IMR-90 (cell line): ENCODE data around the gene MTUS2. TPM values are rescaled to one million over a fixed set of nuclear protein-coding genes. Genes with fewer than 3 reads are reported as not detected.

Experiments
- ATAC-seq: fragments of 200-7000 bp; cut with Tn5 transposase; 2 replicates; pipeline ENCODE4 v1.9.1; 2020; ENCODE audit warnings: low read depth, mild to moderate bottlenecking, moderate library complexity
- BruUV-seq: library from RNA; stranded (reverse); fragments of 400-500 nt; replicated peaks from 2 replicates; lab custom pipeline; 2021; lab: Mats Ljungman, UMichigan
- CTCF ChIA-PET: fragments of 300-600 bp; formaldehyde crosslinking; extraction: SDS; loops from one replicate; lab custom pipeline; 2021; ENCODE audit warnings: antibody characterized with exemption; lab: Yijun Ruan, JAX
- POLR2A ChIA-PET: fragments of 300-600 bp; sonication (Branson Sonifier 250); formaldehyde crosslinking; loops from one replicate; lab custom pipeline; 2022; ENCODE audit warnings: antibody characterized with exemption; ENCODE audit not compliant: unreplicated experiment; lab: Charles Lee
- DNase-seq: peaks from one replicate; pipeline ENCODE4 v3.0.0; 2013
- H2AFZ ChIP-seq: replicated peaks from 2 replicates; pipeline ENCODE3; 2013; ENCODE audit warnings: low read length, mild to moderate bottlenecking; ENCODE audit not compliant: poor library complexity
- H2AK5ac ChIP-seq: 2 replicates; pipeline ENCODE4 v1.6.1; 2013; ENCODE audit warnings: low read depth, low read length, inconsistent platforms
- H2AK9ac ChIP-seq: replicated peaks from 2 replicates; pipeline ENCODE3; 2013; ENCODE audit warnings: mild to moderate bottlenecking, low read depth, low read length, moderate library complexity; ENCODE audit not compliant: poor library complexity
- H2BK120ac ChIP-seq: 2 replicates; pipeline ENCODE4 v1.6.1; 2013; ENCODE audit warnings: low read depth, low read length, inconsistent platforms
- H2BK15ac ChIP-seq: 3 replicates; pipeline ENCODE4 v1.6.1; 2013; ENCODE audit warnings: low read depth, low read length, inconsistent platforms
- H2BK20ac ChIP-seq: 2 replicates; pipeline ENCODE4 v1.6.1; 2013; ENCODE audit warnings: low read depth, mild to moderate bottlenecking, inconsistent platforms, low read length, moderate library complexity
- H2BK5ac ChIP-seq: 2 replicates; pipeline ENCODE4 v1.6.1; 2013; ENCODE audit warnings: mild to moderate bottlenecking, low read depth, low read length, inconsistent platforms; ENCODE audit not compliant: poor library complexity, severe bottlenecking
- H3K14ac ChIP-seq: replicated peaks from 2 replicates; pipeline ENCODE4 v1.6.1; 2013; ENCODE audit warnings: low read depth, low read length, inconsistent platforms
- H3K18ac ChIP-seq: 2 replicates; pipeline ENCODE4 v1.6.1; 2013; ENCODE audit warnings: low read depth, low read length, control low read depth
- H3K23ac ChIP-seq: 2 replicates; pipeline ENCODE4 v1.6.1; 2013; ENCODE audit warnings: low read depth, low read length, inconsistent platforms
- H3K27ac ChIP-seq: 2 replicates; pipeline ENCODE4 v1.5.1; 2013; ENCODE audit warnings: mild to moderate bottlenecking, control low read depth, low read length; ENCODE audit not compliant: insufficient read depth
- H3K27me3 ChIP-seq: 2 replicates; pipeline ENCODE4 v1.6.1; 2013; ENCODE audit warnings: low read length; ENCODE audit not compliant: control insufficient read depth, insufficient read depth
- H3K36me3 ChIP-seq: 2 replicates; pipeline ENCODE4 v1.6.1; 2013; ENCODE audit warnings: low read length, mixed read lengths; ENCODE audit not compliant: control insufficient read depth, insufficient read depth
- H3K4ac ChIP-seq: 2 replicates; pipeline ENCODE4 v1.6.1; 2013; ENCODE audit warnings: low read depth, low read length, inconsistent platforms
- H3K4me1 ChIP-seq: 2 replicates; pipeline ENCODE4 v1.6.1; 2013; ENCODE audit warnings: low read length, mixed read lengths; ENCODE audit not compliant: control insufficient read depth, insufficient read depth
- H3K4me2 ChIP-seq: 2 replicates; pipeline ENCODE4 v1.6.1; 2013; ENCODE audit warnings: low read depth, mild to moderate bottlenecking, control low read depth, low read length, moderate library complexity
- H3K4me3 ChIP-seq: 2 replicates; pipeline ENCODE4 v1.5.1; 2013; ENCODE audit warnings: low read depth, mild to moderate bottlenecking, control low read depth, low read length, moderate library complexity; ENCODE audit not compliant: insufficient read depth
- H3K56ac ChIP-seq: 2 replicates; pipeline ENCODE4 v1.6.1; 2013; ENCODE audit warnings: low read length, inconsistent platforms; ENCODE audit not compliant: insufficient read depth; ENCODE audit errors: extremely low read depth
- H3K79me1 ChIP-seq, 2 experiments: 2 replicates each; pipeline ENCODE4 v1.6.1; 2013; ENCODE audit warnings: low read length in 2 of 2, inconsistent platforms in 1 of 2, low read depth in 1 of 2
- H3K9ac ChIP-seq: 2 replicates; pipeline ENCODE4 v1.6.1; 2013; ENCODE audit warnings: low read depth, low read length, control low read depth
- H3K9me1 ChIP-seq: 2 replicates; pipeline ENCODE4 v1.6.1; 2013; ENCODE audit warnings: low read length, inconsistent platforms; ENCODE audit not compliant: insufficient read depth
- H3K9me3 ChIP-seq: 2 replicates; pipeline ENCODE4 v1.6.1; 2013; ENCODE audit warnings: low read length; ENCODE audit not compliant: control insufficient read depth, insufficient read depth
- H4K20me1 ChIP-seq: 2 replicates; pipeline ENCODE4 v1.6.1; 2013; ENCODE audit warnings: low read length, inconsistent platforms; ENCODE audit not compliant: insufficient read depth
- H4K5ac ChIP-seq: 2 replicates; pipeline ENCODE4 v1.6.1; 2013; ENCODE audit warnings: mild to moderate bottlenecking, low read depth, low read length, control low read depth
- H4K8ac ChIP-seq, 2 experiments: 2 replicates each; pipeline ENCODE4 v1.6.1; 2013; ENCODE audit warnings: low read depth in 2 of 2, low read length in 2 of 2, control low read depth in 1 of 2, inconsistent platforms in 1 of 2
- H4K91ac ChIP-seq: 2 replicates; pipeline ENCODE4 v1.6.1; 2013; ENCODE audit warnings: low read depth, low read length, inconsistent platforms; ENCODE audit not compliant: insufficient read depth
- BHLHE40 ChIP-seq: fragments of 150-350 bp; IDR thresholded peaks from 2 replicates; pipeline ENCODE4 v1.6.1; 2016; ENCODE audit warnings: mild to moderate bottlenecking, low read depth, low read length
- CTCF ChIP-seq: conservative IDR thresholded peaks from 2 replicates; pipeline ENCODE4 v1.5.1; 2012; ENCODE audit warnings: mild to moderate bottlenecking, low read depth, low read length, improper control_type of control experiment
- SMC3 ChIP-seq: fragments of 150-350 bp; IDR thresholded peaks from 2 replicates; pipeline ENCODE4 v1.6.1; 2016; ENCODE audit warnings: low read depth, mild to moderate bottlenecking, antibody characterized with exemption, low read length, moderate library complexity
- WGBS, 2 experiments: methylation state at CpG; one replicate each; pipeline versions ENCODE4 v1.1.5 to v1.1.7; 2013; ENCODE audit warnings: missing lambda C conversion rate in 2 of 2; ENCODE audit not compliant: insufficient read length in 1 of 2; ENCODE audit errors: extremely low coverage in 2 of 2; 5-methylcytosine and 5-hydroxymethylcytosine counted together
- dilution Hi-C: fragments of 300-500 bp; cut with HindIII; formaldehyde crosslinking; loops from one replicate; pipeline ENCODE4 v1.14.3; 2018; ENCODE audit warnings: low sequenced_read_pairs; ENCODE audit not compliant: unreplicated experiment
- in situ Hi-C: fragments of 300-500 bp; cut with MboI; formaldehyde crosslinking; loops from 3 replicates; pipeline ENCODE4 v1.14.3; 2019; ENCODE audit warnings: low sequenced_read_pairs, inconsistent platforms, mixed read lengths
- intact Hi-C: fragments of 100-400 bp; cut with micrococcal nuclease; formaldehyde crosslinking; loops from 2 replicates; pipeline ENCODE4 v1.10.0; 2022
- polyA plus RNA-seq, 3 experiments: library from polyadenylated mRNA; depleted of rRNA; stranded (reverse); fragments of >200 nt; gene quantifications; 2 replicates each; pipeline ENCODE4 v1.2.3, GENCODE V29; 2012; ENCODE audit warnings: low replicate concordance in 1 of 3
- total RNA-seq: library from RNA; depleted of rRNA; stranded (reverse); fragments of >200 nt; gene quantifications from 2 replicates; pipeline ENCODE4 v1.2.3, GENCODE V29; 2012

The MTUS2 gene
- total and polyA plus RNA-seq, 2 of the 4 experiments (the other 2 are of a cell fraction) = under 0.01 to 0.02 TPM

- Histone ChIP-seq H2AFZ (no peak overlapping the region), H2BK20ac (no peak overlapping the region), H3K4me2 (no peak overlapping the region), H3K79me1 (peaks cover 51 to 90% of the 10 kb centered on the region in 2 experiments), H3K27ac (no peak overlapping the region), H4K5ac (no peak overlapping the region), H3K18ac (no peak overlapping the region), H3K4me1 (peaks cover 2% of the 10 kb centered on the region; the same call in 1 of the 2 replicates), H3K9ac (no peak overlapping the region), H3K27me3 (no peaks in the 10 kb centered on the region), H3K4ac (no peak overlapping the region), H3K23ac (no peak overlapping the region), H2BK5ac (no peak overlapping the region), H4K8ac (no peak overlapping the region), H3K36me3 (peaks cover 9% of the 10 kb centered on the region), H3K4me3 (no peak overlapping the region), H3K14ac (no peak overlapping the region), H2BK15ac (no peak overlapping the region), H2BK120ac (no peak overlapping the region), H3K56ac (no peak overlapping the region), H4K91ac (no peak overlapping the region), H2AK5ac (no peak overlapping the region), H4K20me1 (peaks cover 74% of the 10 kb centered on the region), H3K9me3 (no peaks in the 10 kb centered on the region), H3K9me1 (peaks cover 25% of the 10 kb centered on the region), H2AK9ac (peak overlapping the region; percentile 11)
- WGBS, 2 experiments = 93% methylated on average over 3 of the region's 16 CpGs; no CpG with 5 or more reads in 1 of the 2 experiments
- no TSS peak for BruUV-seq
- intact Hi-C loops (no loop called here), dilution Hi-C loops (no loop called here), in situ Hi-C loops (no loop called here)
- DNase-seq = peak; percentile 60
- peak; percentile 49; the same call in 1 of the 2 replicates for ATAC-seq
- ChIA-PET POLR2A (no interaction called here), CTCF (interaction anchor here (0.8 to 1.0 kb wide), 2 partner anchors 11 to 20 kb away, joined by 3 read pairs; no protein-coding TSS in a partner anchor)
- TF ChIP-seq SMC3 (peak; percentile 34; the same call in 1 of the 2 replicates), BHLHE40 (no peak), CTCF (peak; percentile 26; the same call in 1 of the 2 replicates)
Observed at GRCh38 chr13:29543230-29544215, 723.4 kb downstream of the MTUS2 start.
